Panc1 (cell line): Measurements from ENCODE around the gene KCNJ13. TPM values are rescaled to one million over a fixed set of nuclear protein-coding genes. Genes with fewer than 3 reads are reported as not detected.

ENCODE experiments used
- ATAC-seq: fragments of 200-7000 bp; cut with Tn5 transposase; 2 replicates; pipeline ENCODE4 v1.9.1; 2020; ENCODE audit warnings: mild to moderate bottlenecking, moderate library complexity
- BruUV-seq: library from RNA; stranded (reverse); fragments of 400-500 nt; replicated peaks from 2 replicates; lab custom pipeline; 2021; lab: Mats Ljungman, UMichigan
- CTCF ChIA-PET: fragments of 300-600 bp; sonication (Branson Sonifier 250); formaldehyde crosslinking; loops from one replicate; lab custom pipeline; 2022; ENCODE audit warnings: antibody characterized with exemption; lab: Charles Lee
- POLR2A ChIA-PET: fragments of 300-600 bp; sonication (Branson Sonifier 250); formaldehyde crosslinking; loops from one replicate; lab custom pipeline; 2022; ENCODE audit warnings: antibody characterized with exemption; lab: Charles Lee
- DNase-seq: peaks from one replicate; pipeline ENCODE4 v3.0.0-alpha.2; 2010; ENCODE audit warnings: low read depth, low spot score
- H3K27ac ChIP-seq: 2 replicates; pipeline ENCODE4 v1.5.1; 2011; ENCODE audit warnings: mild to moderate bottlenecking, low read length, inconsistent platforms
- H3K27me3 ChIP-seq: fragments of 200-500 bp; sonication (Bioruptor generic); 2 replicates; pipeline ENCODE4 v1.6.0; 2014; ENCODE audit warnings: low read length, inconsistent platforms; ENCODE audit not compliant: control insufficient read depth, insufficient read depth
- H3K36me3 ChIP-seq: fragments of 200-500 bp; sonication (Bioruptor generic); 2 replicates; pipeline ENCODE4 v1.5.1; 2014; ENCODE audit warnings: inconsistent platforms, mild to moderate bottlenecking, low read length, moderate library complexity; ENCODE audit not compliant: control insufficient read depth, insufficient read depth
- H3K4me1 ChIP-seq: 2 replicates; pipeline ENCODE4 v1.5.1; 2011; ENCODE audit warnings: inconsistent platforms, mild to moderate bottlenecking, low read length, moderate library complexity; ENCODE audit not compliant: control insufficient read depth, insufficient read depth
- H3K4me3 ChIP-seq, 2 experiments: 2 replicates each; pipeline ENCODE4 v1.5.1; 2011 to 2012; ENCODE audit warnings: low read depth in 2 of 2, low read length in 2 of 2, mild to moderate bottlenecking in 2 of 2, inconsistent platforms in 1 of 2, moderate library complexity in 1 of 2
- H3K9me3 ChIP-seq: fragments of 200-500 bp; sonication (Bioruptor generic); 2 replicates; pipeline ENCODE4 v1.5.1; 2014; ENCODE audit warnings: low read depth, mild to moderate bottlenecking, inconsistent platforms, low read length, moderate library complexity; ENCODE audit not compliant: control insufficient read depth, insufficient read depth
- POLR2AphosphoS5 ChIP-seq: IDR thresholded peaks from 2 replicates; pipeline ENCODE4 v1.6.1; 2012; ENCODE audit warnings: mild to moderate bottlenecking, low read depth, low read length, moderate library complexity
- SIN3A ChIP-seq: IDR thresholded peaks from 2 replicates; pipeline ENCODE4 v1.6.1; 2012; ENCODE audit warnings: low read depth, mild to moderate bottlenecking, low read length, moderate library complexity, borderline replicate concordance; ENCODE audit not compliant: insufficient read depth
- TCF7L2 ChIP-seq: IDR thresholded peaks from 2 replicates; pipeline ENCODE4 v1.6.1; 2011; ENCODE audit warnings: mild to moderate bottlenecking, low read depth, low read length, inconsistent platforms
- in situ Hi-C: cut with HindIII; loops from 2 replicates; pipeline ENCODE4 v1.10.0; 2016; ENCODE audit warnings: low sequenced_read_pairs, low pct_unique_long_range_greater_than_20kb
- intact Hi-C: fragments of 100-400 bp; cut with micrococcal nuclease; formaldehyde crosslinking; loops from one replicate; pipeline ENCODE4 v1.10.0; 2022; ENCODE audit not compliant: unreplicated experiment
- total RNA-seq: library from RNA; stranded (reverse); gene quantifications from one replicate; pipeline ENCODE4 v1.2.1, GENCODE V29; 2021; ENCODE audit not compliant: unreplicated experiment
- TF ChIP-seq, protein P1 (sequence below), 2 experiments: IDR thresholded peaks; 2 replicates each; pipeline ENCODE4 v1.6.1; 2011 to 2012; ENCODE audit warnings: low read depth in 2 of 2, control low read depth in 1 of 2, low read length in 1 of 2, mild to moderate bottlenecking in 1 of 2, moderate library complexity in 1 of 2; ENCODE audit not compliant: insufficient read depth in 1 of 2
- TF ChIP-seq, protein P2 (sequence below): fragments of 450-650 bp; IDR thresholded peaks from 2 replicates; pipeline ENCODE4 v1.5.1; 2017; ENCODE audit warnings: mild to moderate bottlenecking

Gene KCNJ13
- total RNA-seq, 1 experiment from 2014 or later = 1.1 TPM

DNA sequence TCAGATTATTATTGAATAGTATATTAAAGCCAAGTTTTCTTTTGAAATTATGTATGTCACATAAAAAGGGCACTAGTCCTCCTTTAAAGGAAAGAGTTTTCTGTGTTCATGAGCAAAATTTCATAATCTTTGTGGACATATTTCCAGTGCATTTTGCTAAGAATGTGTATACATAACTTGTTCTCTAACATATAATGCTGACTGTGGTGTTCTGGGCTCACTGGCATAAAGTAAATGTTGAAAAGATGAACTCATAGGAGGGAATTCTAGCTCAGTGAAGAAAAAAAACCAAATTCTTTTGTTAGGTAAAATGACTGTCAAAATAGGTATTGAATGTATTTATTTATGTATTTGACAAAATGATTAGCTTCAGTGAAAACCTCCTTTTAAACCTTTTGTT is 6.2 kb downstream of the KCNJ13 start:
- ATAC-seq (no peak), DNase-seq (no peak)
- Histone ChIP-seq H3K36me3 (peaks cover 21% of the 10 kb centered on the region), H3K4me3 (no peak overlapping the region), H3K27ac (no peak overlapping the region), H3K9me3 (no peaks in the 10 kb centered on the region), H3K27me3 (no peaks in the 10 kb centered on the region), H3K4me1 (no peaks in the 10 kb centered on the region)
- in situ Hi-C loops (no loop called here), intact Hi-C loops (no loop called here)
- no peak for TF ChIP-seq POLR2AphosphoS5
- no TSS peak for BruUV-seq
- CTCF ChIA-PET = interaction anchor here (1.0 kb wide), 1 partner anchor 159 kb away, joined by 3 read pairs; no protein-coding TSS in a partner anchor
- POLR2A ChIA-PET = interaction anchor here (0.7 kb wide), 1 partner anchor 111 kb away, joined by 4 read pairs; no protein-coding TSS in a partner anchor

DNA sequence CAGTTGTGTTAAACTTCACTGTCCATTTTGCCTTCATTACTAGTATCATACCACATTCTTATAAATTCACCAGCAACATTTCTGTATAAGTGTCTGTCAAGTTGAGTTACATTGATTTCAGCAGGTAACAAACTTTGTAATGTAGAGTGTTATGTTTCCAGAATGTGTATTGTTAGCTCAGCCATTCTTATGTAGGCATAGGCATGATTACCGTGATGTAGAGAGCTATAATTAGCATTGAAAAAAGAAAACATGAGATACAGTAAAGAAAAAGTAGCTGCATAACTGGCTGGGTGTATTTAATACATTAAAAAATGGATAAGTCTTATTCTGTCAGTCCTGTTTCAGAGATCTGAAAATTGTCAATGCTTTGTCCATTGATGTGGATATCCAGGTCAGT is 8.5 kb downstream of the KCNJ13 start:
- intact Hi-C loops = no loop called here
- POLR2A ChIA-PET = no interaction called here

More for the DNA sequence above, 8.5 kb downstream of the KCNJ13 start:
- ATAC-seq (no peak), DNase-seq (no peak)
- BruUV-seq = no TSS peak
- Histone ChIP-seq H3K9me3 (no peaks in the 10 kb centered on the region), H3K36me3 (peaks cover 28% of the 10 kb centered on the region), H3K4me3 (no peak overlapping the region), H3K27ac (no peak overlapping the region), H3K4me1 (no peaks in the 10 kb centered on the region), H3K27me3 (no peaks in the 10 kb centered on the region)
- TF ChIP-seq, protein P1, sequence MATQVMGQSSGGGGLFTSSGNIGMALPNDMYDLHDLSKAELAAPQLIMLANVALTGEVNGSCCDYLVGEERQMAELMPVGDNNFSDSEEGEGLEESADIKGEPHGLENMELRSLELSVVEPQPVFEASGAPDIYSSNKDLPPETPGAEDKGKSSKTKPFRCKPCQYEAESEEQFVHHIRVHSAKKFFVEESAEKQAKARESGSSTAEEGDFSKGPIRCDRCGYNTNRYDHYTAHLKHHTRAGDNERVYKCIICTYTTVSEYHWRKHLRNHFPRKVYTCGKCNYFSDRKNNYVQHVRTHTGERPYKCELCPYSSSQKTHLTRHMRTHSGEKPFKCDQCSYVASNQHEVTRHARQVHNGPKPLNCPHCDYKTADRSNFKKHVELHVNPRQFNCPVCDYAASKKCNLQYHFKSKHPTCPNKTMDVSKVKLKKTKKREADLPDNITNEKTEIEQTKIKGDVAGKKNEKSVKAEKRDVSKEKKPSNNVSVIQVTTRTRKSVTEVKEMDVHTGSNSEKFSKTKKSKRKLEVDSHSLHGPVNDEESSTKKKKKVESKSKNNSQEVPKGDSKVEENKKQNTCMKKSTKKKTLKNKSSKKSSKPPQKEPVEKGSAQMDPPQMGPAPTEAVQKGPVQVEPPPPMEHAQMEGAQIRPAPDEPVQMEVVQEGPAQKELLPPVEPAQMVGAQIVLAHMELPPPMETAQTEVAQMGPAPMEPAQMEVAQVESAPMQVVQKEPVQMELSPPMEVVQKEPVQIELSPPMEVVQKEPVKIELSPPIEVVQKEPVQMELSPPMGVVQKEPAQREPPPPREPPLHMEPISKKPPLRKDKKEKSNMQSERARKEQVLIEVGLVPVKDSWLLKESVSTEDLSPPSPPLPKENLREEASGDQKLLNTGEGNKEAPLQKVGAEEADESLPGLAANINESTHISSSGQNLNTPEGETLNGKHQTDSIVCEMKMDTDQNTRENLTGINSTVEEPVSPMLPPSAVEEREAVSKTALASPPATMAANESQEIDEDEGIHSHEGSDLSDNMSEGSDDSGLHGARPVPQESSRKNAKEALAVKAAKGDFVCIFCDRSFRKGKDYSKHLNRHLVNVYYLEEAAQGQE (IDR thresholded peaks at IDR 0.05; ENCODE audit: insufficient read depth in 1 of 2, low read depth in 2 of 2, low read length in 1 of 2) = no peak
- TF ChIP-seq POLR2AphosphoS5 = no peak
- TF ChIP-seq, protein P2, sequence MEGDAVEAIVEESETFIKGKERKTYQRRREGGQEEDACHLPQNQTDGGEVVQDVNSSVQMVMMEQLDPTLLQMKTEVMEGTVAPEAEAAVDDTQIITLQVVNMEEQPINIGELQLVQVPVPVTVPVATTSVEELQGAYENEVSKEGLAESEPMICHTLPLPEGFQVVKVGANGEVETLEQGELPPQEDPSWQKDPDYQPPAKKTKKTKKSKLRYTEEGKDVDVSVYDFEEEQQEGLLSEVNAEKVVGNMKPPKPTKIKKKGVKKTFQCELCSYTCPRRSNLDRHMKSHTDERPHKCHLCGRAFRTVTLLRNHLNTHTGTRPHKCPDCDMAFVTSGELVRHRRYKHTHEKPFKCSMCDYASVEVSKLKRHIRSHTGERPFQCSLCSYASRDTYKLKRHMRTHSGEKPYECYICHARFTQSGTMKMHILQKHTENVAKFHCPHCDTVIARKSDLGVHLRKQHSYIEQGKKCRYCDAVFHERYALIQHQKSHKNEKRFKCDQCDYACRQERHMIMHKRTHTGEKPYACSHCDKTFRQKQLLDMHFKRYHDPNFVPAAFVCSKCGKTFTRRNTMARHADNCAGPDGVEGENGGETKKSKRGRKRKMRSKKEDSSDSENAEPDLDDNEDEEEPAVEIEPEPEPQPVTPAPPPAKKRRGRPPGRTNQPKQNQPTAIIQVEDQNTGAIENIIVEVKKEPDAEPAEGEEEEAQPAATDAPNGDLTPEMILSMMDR = no peak
- no peak for TF ChIP-seq TCF7L2
- TF ChIP-seq SIN3A = no peak
- in situ Hi-C loops = no loop called here
- CTCF ChIA-PET = interaction anchor here (0.6 kb wide), 1 partner anchor 553 kb away, joined by 3 read pairs; no protein-coding TSS in a partner anchor
